COLO668 (cell line): ENCODE measurements around the gene PSMB10.
"Not testable (repeated sequence)": the region's sequence is repeated elsewhere in the genome, so short reads cannot be mapped to it uniquely, and the experiment has no call there.

ENCODE experiments used
- DNase-seq: peaks from one replicate; lab custom pipeline; 2025; ENCODE audit not compliant: unreplicated experiment; lab: John Stamatoyannopoulos, UW

Gene PSMB10

GRCh38 chr16:67927131-67927941, 9.3 kb downstream of the PSMB10 start:
- DNase-seq = no peak

- DNase-seq = peak; percentile 84
Observed at GRCh38 chr16:67926181-67926750, 10.4 kb downstream of the PSMB10 start.

GRCh38 chr16:67924140-67924906, 12.3 kb downstream of the PSMB10 start:
- no peak for DNase-seq

GRCh38 chr16:67923414-67924116, 13.1 kb downstream of the PSMB10 start:
- DNase-seq = peak; percentile 14

GRCh38 chr16:67922740-67923139, 13.9 kb downstream of the PSMB10 start:
- peak; percentile 30 for DNase-seq

GRCh38 chr16:67922221-67922620, 14.4 kb downstream of the PSMB10 start:
- DNase-seq = no peak

- DNase-seq = no peak
Observed at GRCh38 chr16:67919622-67920221, 16.9 kb downstream of the PSMB10 start.

- peak; percentile 23 for DNase-seq
Observed at GRCh38 chr16:67917852-67918236, 18.8 kb downstream of the PSMB10 start.

GRCh38 chr16:67917140-67917851, 19.4 kb downstream of the PSMB10 start:
- no peak for DNase-seq

GRCh38 chr16:67915831-67916723, 20.6 kb downstream of the PSMB10 start:
- DNase-seq = no peak

- DNase-seq = not testable (repeated sequence)
Observed at GRCh38 chr16:67915496-67915769, 21.2 kb downstream of the PSMB10 start.

- DNase-seq = no peak
Observed at GRCh38 chr16:67914758-67915495, 21.7 kb downstream of the PSMB10 start.

- peak; percentile 33 for DNase-seq
Observed at GRCh38 chr16:67910158-67910557, 26.5 kb downstream of the PSMB10 start.

- DNase-seq = no peak
Observed at GRCh38 chr16:67909056-67909742, 27.5 kb downstream of the PSMB10 start.

- no peak for DNase-seq
Observed at GRCh38 chr16:67907397-67908180, 29.1 kb downstream of the PSMB10 start.

- DNase-seq = no peak
Observed at GRCh38 chr16:67902831-67903230, 33.8 kb downstream of the PSMB10 start.

GRCh38 chr16:67901734-67902133, 34.9 kb downstream of the PSMB10 start:
- no peak for DNase-seq
